Esophagus squamous epithelium (tissue), 4 donors: ENCODE measurements around the gene FGF12.

ENCODE experiments used
- CTCF ChIP-seq, 6 experiments: fragments of 450-650 bp in 4 of 6; fragments of 200-600 bp in 2 of 6; sonication (generic) in 2 of 6; IDR thresholded peaks; one replicate each; pipeline ENCODE4 v1.5.1; 2016 to 2019; ENCODE audit warnings: antibody characterized with exemption in 6 of 6, mild to moderate bottlenecking in 4 of 6, moderate library complexity in 4 of 6
- POLR2A ChIP-seq, 4 donors: fragments of 450-650 bp; IDR thresholded peaks; one replicate each; pipeline ENCODE4 v1.6.1; 2017; ENCODE audit warnings: antibody characterized with exemption in 4 of 4, mild to moderate bottlenecking in 4 of 4, moderate library complexity in 3 of 4

- TF ChIP-seq CTCF (IDR thresholded peaks at IDR 0.05): no peak
- TF ChIP-seq POLR2A (IDR thresholded peaks at IDR 0.05): no peak
Measured at GRCh38 chr3:192620275-192620674, 107.1 kb downstream of the FGF12 start.
